ENCODE data around the gene FSD2.
A peak's percentile ranks its signal among the peaks of the same experiment; 100 is the strongest.
"Not testable (repeated sequence)": the region's sequence is repeated elsewhere in the genome, so short reads cannot be mapped to it uniquely, and the experiment has no call there.

FSD2 gene

GRCh38 chr15:82792068-82792467 lies 13.8 kb downstream of the FSD2 start:
- no peak for DNase-seq (ENCODE audit: low read depth)

- no peak for DNase-seq (ENCODE audit: low read depth)
Measured at GRCh38 chr15:82790321-82790720, 15.5 kb downstream of the FSD2 start.

- no peak for DNase-seq (ENCODE audit: low read depth)
Measured at GRCh38 chr15:82789491-82789890, 16.4 kb downstream of the FSD2 start.

GRCh38 chr15:82788496-82788895 lies 17.4 kb downstream of the FSD2 start:
- no peak for DNase-seq (ENCODE audit: low read depth)

GRCh38 chr15:82781349-82781748 lies 24.5 kb downstream of the FSD2 start:
- DNase-seq (ENCODE audit: low read depth), result no peak

- no peak for DNase-seq (ENCODE audit: low read depth)
Measured at GRCh38 chr15:82778755-82779154, 27.1 kb downstream of the FSD2 start.

GRCh38 chr15:82774496-82774895 lies 31.4 kb downstream of the FSD2 start:
- DNase-seq (ENCODE audit: low read depth), result no peak

- no peak for DNase-seq (ENCODE audit: low read depth)
Measured at GRCh38 chr15:82771789-82772607, 33.9 kb downstream of the FSD2 start.

GRCh38 chr15:82768414-82769054 lies 37.3 kb downstream of the FSD2 start:
- no peak for DNase-seq (ENCODE audit: low read depth)

GRCh38 chr15:82767163-82767829 lies 38.6 kb downstream of the FSD2 start:
- DNase-seq (ENCODE audit: low read depth), result no peak

GRCh38 chr15:82766201-82766600 lies 39.7 kb downstream of the FSD2 start:
- not testable (repeated sequence) for DNase-seq (ENCODE audit: low read depth)

- DNase-seq (ENCODE audit: low read depth), result no peak
Measured at GRCh38 chr15:82764740-82765139, 41.1 kb downstream of the FSD2 start.

GRCh38 chr15:82764117-82764490 lies 41.8 kb downstream of the FSD2 start:
- no peak for DNase-seq (ENCODE audit: low read depth)

- no peak for DNase-seq (ENCODE audit: low read depth)
Measured at GRCh38 chr15:82763361-82764116, 42.3 kb downstream of the FSD2 start.

GRCh38 chr15:82751308-82751707 lies 54.6 kb downstream of the FSD2 start:
- no peak for DNase-seq (ENCODE audit: low read depth)

- no peak for DNase-seq (ENCODE audit: low read depth)
Measured at GRCh38 chr15:82750831-82751180, 55.1 kb downstream of the FSD2 start.

GRCh38 chr15:82749951-82750830 lies 55.7 kb downstream of the FSD2 start:
- peak; percentile 76 for DNase-seq (ENCODE audit: low read depth)

- DNase-seq (ENCODE audit: low read depth), result no peak
Measured at GRCh38 chr15:82748315-82748714, 57.6 kb downstream of the FSD2 start.

GRCh38 chr15:82743810-82744209 lies 62.1 kb downstream of the FSD2 start:
- DNase-seq (ENCODE audit: low read depth), result no peak

GRCh38 chr15:82742134-82742533 lies 63.7 kb downstream of the FSD2 start:
- no peak for DNase-seq (ENCODE audit: low read depth)

GRCh38 chr15:82739086-82739485 lies 66.8 kb downstream of the FSD2 start:
- no peak for DNase-seq (ENCODE audit: low read depth)

Data from stimulated activated CD8-positive, alpha-beta memory T cell treated with anti-CD3 and anti-CD28 coated beads, Interleukin-7, amount 100 ng/mL, for 24 hours (primary cell).